ENCODE results near the gene FGD5.

The FGD5 gene

GRCh38 chr3:14831916-14832450 is 13.2 kb downstream of the FGD5 start:
- no peak for DNase-seq

- no peak for DNase-seq
These were observed 14.4 kb downstream of the FGD5 start for GRCh38 chr3:14832975-14833722.

GRCh38 chr3:14834121-14834520 is 15.4 kb downstream of the FGD5 start:
- no peak for DNase-seq

DNA sequence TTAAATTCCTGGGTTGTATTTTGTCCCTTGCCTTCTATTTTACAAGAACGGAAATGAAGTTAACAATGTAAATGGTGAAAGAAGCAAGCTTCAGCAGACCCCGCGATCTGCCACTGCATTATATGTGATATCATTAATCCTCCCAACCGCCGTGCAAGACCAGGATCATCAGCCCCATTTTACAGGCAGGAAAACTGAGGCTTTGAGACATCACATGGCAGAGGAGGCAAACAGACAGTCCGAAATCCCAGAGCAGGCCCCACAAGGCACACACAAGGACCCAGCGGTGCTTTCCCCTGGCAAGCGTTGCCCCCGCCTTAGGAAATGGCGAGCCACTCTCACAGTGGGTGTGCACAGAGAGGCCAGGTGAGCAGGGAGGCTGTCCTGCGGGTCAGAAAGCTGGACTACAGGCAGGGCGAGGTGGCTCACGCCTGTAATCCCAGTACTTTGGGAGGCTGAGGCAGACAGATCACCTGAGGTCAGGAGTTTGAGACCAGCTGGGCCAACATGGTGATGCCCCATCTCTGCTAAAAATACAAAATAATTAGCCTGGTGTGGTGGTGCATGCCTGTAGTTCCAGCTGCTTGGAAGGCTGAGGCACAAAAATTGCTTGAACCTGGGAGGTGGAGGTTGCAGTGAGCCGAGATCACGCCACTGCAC is 16.2 kb downstream of the FGD5 start:
- no peak for DNase-seq

DNA sequence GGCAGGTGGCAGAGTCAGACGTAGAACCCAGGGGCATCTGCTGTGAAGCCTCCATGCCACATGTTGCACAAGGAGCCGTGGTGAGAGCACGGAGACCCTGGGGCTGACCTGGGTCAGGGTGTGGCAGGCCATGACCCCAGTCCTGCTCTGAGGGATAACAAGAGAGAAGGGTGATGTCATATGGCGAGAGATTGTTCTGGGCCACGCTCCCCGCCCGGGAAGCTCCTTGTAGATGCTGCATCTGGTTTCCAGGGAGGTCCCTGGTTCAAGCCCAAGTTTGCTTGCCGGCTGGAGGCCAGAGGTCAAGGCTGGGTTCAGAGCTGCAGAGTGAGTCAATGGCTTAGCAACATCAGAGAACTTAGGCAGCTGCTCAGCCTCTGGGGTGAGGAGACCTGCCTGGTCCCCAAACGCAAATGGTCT is 17.3 kb downstream of the FGD5 start:
- DNase-seq, result no peak

DNA sequence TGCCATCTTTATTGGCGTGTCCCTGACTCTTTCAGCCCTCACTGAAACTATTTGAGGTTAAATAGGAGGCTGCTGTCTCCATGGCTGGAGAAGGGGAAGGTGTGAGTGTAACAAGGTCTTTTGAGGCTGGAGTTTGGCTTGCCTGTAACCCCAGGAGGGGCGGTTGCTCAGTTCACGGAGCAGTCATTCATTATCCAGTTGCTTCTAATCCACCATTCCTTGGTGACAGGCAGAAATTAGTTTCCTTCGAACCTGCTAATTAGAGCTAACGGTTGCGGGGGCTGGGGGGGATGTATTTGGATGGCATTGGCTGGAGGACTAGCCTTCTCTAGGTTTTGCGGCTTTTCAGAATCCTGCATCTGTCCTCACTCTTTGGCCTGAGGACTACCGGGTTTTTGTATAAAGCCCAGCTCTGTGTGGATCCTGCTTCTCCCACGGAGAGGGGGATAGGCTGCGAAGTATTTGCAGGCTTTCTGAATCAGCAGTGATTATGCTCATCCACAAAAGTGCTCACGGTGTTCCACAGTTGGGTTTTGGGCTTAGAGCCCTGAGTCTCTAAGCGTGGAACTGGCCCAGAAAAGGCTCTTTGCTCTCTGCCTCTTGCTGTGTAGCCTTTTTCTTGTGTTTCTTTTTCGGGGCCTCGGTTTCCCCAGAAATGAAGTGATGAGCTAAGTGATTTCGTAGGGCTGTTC is 18.6 kb downstream of the FGD5 start:
- DNase-seq, result no peak

- no peak for DNase-seq
These were observed 19.1 kb downstream of the FGD5 start for GRCh38 chr3:14837878-14838258.

- no peak for DNase-seq
These were observed 20.5 kb downstream of the FGD5 start for GRCh38 chr3:14839236-14839635.

DNA sequence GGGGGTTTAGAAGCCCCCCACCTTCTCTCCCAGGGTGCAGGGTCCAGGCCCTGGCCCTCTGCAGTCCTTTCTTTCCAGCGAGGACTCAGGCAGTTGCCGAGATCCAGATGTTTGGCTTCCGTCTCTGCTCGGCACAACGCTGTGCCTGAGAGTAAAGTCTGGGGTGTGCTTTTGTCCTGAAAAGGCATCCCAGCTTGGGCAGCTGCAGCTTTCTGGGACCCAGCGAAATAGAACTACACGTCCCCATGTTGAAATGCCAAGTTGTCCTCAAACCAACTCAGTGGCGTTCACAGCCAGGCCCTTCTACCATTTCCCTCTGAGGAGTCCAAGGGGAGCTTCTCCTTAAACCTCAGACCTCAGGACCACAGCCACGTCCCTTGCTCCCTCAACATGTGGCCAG is 23.1 kb downstream of the FGD5 start:
- no peak for DNase-seq

GRCh38 chr3:14842277-14842676 is 23.5 kb downstream of the FGD5 start:
- no peak for DNase-seq

GRCh38 chr3:14843321-14843720 is 24.6 kb downstream of the FGD5 start:
- no peak for DNase-seq

DNA sequence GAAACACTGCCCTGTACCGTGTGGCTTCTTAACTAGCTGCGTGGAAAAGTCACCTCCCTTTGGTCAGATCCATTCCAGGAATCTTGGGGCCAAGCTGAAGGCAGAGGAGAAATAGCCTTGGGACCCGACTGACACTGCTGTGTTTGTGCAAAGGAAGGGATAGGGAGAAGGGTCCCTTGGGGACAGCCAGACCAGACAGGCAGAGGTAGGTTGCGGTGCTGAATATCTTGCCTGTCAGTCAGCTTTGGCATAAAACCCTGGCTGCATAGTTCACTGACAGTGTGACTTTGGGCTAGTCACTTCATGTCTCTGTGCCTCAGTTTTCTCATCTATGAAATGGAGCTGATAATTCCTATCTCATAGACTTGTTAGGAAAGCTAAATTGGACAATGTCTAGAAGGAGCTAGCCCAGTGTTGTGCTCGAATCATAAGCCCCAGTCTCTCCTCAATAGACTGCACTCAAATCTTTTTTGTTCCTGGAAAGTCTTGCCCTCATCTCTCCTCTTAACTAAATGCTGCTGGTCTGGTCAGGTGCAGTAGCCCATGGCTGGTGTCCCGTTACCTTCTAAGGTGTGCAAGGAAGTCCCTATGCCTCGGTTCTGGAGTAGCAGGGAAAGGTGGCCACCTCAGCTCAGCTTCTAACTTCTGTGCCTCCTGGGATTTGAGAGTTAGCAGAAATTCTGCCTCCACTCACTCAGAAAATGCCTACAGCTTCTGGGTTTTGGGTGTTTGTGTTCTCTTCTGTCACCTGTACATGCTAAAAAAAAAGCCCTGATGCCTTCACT is 25.8 kb downstream of the FGD5 start:
- DNase-seq, result no peak

- DNase-seq, result no peak
These were observed 26.4 kb downstream of the FGD5 start for GRCh38 chr3:14845180-14845579.

- no peak for DNase-seq
These were observed 27.1 kb downstream of the FGD5 start for GRCh38 chr3:14845826-14846225.

DNA sequence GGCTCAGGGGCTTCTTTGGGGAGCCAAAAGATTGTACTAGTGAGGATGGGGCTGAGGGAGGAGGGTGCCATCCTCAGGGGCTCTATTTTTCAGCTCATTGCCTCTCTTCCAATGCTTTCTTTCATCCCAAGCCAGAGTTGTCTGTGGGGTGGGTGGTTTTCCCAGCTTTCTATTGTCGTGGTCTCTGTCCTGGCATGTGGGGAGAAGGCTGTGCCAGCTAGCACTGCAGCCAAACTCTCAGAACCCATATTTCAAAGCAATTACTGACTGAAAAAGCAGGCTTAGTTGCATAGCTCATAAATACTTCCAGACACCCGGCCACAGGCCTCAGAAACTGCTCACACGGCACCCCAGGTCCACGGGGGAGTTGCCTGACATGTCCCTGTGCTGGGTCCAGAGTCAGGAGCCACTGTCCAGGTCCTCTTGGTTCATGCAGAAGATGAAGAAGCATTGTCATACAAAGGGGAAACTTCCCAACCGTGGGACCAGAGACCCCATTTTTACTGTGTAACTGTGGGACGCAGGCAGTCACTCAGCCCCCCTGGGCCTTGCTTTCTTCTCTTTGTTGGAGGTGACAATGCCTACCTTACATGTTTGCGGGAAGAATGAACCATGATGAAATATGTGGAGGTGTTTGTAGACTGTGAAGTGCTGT is 27.6 kb downstream of the FGD5 start:
- DNase-seq, result no peak

DNA sequence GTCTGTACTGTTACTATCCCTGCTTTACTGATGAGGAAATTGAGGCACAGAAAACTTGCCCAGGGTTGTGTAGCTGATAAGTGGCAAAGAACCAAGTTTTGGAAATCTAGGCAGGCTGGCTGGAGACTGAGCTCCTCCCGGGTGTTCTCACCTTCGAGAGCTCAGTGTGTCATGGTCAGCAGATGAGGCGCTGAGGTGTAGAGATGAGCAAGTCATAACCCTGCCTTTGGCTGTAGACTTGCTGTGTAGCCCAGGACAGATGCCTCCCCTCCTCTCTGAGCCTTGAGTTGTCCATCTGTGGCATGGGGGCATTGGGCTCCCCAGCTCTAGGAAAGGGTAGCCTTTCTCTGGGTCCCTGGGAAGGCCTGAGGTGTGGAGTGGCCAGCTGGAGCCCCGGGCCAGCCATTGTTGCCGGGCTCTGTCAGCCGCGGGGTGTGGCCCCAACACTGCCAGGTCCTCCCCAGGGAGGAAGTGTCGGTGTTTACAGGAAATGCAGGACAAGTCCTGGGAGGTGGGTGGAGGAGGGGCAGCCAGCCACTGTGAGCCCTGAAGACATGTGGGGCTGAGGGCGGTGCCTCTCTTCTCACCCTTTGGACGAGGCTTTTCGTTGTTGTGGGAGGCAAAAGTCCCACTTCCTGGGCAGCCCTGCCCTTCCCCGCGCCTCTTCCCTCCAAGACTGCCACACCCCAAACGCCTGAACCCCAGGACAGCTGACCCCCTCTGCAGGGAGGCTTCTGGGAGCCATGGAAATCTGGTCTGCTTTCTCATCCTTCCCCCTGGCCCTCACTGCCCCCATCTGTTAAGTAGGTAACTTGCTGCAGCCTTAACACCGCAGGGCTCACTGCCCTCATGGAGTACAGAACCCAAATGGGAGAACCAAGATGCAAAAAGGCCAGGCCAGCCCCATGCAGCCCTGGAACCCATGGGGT is 29.1 kb downstream of the FGD5 start:
- no peak for DNase-seq

- no peak for DNase-seq
These were observed 30.1 kb downstream of the FGD5 start for GRCh38 chr3:14848906-14849305.

GRCh38 chr3:14849638-14850230 is 31.0 kb downstream of the FGD5 start:
- no peak for DNase-seq

GRCh38 chr3:14852058-14852594 is 33.4 kb downstream of the FGD5 start:
- DNase-seq, result no peak

- DNase-seq, result no peak
These were observed 34.0 kb downstream of the FGD5 start for GRCh38 chr3:14852717-14853116.

All from activated CD4-positive, alpha-beta T cell treated with anti-CD3 and anti-CD28 coated beads for 4 hours (primary cell).